Bronchial epithelial cell (primary cell): ENCODE data around the gene UBQLN1. TPM values are rescaled to one million over a fixed set of nuclear protein-coding genes. Genes with fewer than 3 reads are reported as not detected.

Experiments used
- DNase-seq: peaks from one replicate; pipeline ENCODE4 v3.0.0-alpha.2; 2010; ENCODE audit warnings: low read depth
- FAIRE-seq: peaks from 2 replicates; lab custom pipeline; 2011; peaks lifted over from hg19 to GRCh38; lab: Jason Lieb, UNC
- H3K27me3 ChIP-seq: 2 replicates; pipeline ENCODE4 v1.5.1; 2011; ENCODE audit warnings: low read length; ENCODE audit not compliant: control insufficient read depth, insufficient read depth
- H3K36me3 ChIP-seq: 2 replicates; pipeline ENCODE4 v1.5.1; 2011; ENCODE audit warnings: low read length; ENCODE audit not compliant: control insufficient read depth, insufficient read depth
- H3K4me3 ChIP-seq: 2 replicates; pipeline ENCODE4 v1.5.1; 2011; ENCODE audit warnings: mild to moderate bottlenecking, low read depth, low read length, control low read depth
- total RNA-seq: library from RNA; depleted of rRNA; stranded (reverse); fragments of >200 nt; gene quantifications from 2 replicates; pipeline ENCODE4 v1.2.1, GENCODE V29; 2014
- TF ChIP-seq, protein P1 (sequence below): IDR thresholded peaks from 2 replicates; pipeline ENCODE4 v1.5.1; 2011; ENCODE audit warnings: mild to moderate bottlenecking, moderate library complexity, low read length, control low read depth, inconsistent platforms; ENCODE audit not compliant: insufficient read depth, severe bottlenecking

Gene UBQLN1
- total RNA-seq, 1 donor from 2014 or later = 96.4 TPM

DNA sequence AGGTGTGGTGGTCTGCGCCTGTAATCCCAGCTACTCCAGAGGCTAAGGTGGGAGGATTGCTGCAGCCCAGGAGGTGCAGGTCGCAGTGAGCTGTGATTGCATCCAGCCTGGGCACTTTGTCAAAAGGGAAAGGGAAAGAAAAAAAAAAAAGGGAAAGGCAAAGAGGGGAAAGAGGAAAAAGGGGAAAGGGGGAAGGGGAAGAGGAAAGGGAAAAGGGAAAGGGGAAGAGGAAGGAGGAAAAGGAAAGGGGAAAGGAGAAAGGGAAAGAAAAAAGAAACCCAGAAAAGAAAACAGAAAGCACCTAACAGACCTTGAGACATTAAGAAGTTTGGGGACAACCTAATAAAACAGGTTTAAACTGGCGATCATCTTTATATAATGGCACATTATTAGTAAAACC is 44.8 kb downstream of the UBQLN1 start:
- Histone ChIP-seq H3K27me3 (no peaks in the 10 kb centered on the region), H3K4me3 (no peak overlapping the region), H3K36me3 (peaks cover 6% of the 10 kb centered on the region)
- FAIRE-seq = no peak
- no peak for DNase-seq
- TF ChIP-seq, protein P1, sequence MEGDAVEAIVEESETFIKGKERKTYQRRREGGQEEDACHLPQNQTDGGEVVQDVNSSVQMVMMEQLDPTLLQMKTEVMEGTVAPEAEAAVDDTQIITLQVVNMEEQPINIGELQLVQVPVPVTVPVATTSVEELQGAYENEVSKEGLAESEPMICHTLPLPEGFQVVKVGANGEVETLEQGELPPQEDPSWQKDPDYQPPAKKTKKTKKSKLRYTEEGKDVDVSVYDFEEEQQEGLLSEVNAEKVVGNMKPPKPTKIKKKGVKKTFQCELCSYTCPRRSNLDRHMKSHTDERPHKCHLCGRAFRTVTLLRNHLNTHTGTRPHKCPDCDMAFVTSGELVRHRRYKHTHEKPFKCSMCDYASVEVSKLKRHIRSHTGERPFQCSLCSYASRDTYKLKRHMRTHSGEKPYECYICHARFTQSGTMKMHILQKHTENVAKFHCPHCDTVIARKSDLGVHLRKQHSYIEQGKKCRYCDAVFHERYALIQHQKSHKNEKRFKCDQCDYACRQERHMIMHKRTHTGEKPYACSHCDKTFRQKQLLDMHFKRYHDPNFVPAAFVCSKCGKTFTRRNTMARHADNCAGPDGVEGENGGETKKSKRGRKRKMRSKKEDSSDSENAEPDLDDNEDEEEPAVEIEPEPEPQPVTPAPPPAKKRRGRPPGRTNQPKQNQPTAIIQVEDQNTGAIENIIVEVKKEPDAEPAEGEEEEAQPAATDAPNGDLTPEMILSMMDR = no peak

DNA sequence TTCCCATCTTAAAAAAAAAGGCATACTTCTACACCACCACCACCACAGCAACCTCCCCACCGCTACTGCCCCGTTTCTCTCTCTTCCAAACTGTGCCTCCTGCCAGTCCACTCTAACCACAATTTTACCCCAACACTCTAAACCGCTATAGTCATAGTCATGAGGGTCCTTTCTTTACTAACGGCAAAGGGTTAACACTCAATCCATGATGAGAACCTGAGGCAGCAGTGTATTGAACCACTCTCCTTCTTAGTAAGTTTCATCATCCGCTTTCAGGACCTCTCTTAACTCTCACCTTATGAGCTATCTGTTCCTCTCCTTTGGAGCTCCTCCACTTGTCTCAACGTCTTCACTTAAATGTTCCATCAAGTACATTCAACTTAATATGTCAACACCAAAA is 50.8 kb downstream of the UBQLN1 start:
- peak; percentile 77 for FAIRE-seq

DNA sequence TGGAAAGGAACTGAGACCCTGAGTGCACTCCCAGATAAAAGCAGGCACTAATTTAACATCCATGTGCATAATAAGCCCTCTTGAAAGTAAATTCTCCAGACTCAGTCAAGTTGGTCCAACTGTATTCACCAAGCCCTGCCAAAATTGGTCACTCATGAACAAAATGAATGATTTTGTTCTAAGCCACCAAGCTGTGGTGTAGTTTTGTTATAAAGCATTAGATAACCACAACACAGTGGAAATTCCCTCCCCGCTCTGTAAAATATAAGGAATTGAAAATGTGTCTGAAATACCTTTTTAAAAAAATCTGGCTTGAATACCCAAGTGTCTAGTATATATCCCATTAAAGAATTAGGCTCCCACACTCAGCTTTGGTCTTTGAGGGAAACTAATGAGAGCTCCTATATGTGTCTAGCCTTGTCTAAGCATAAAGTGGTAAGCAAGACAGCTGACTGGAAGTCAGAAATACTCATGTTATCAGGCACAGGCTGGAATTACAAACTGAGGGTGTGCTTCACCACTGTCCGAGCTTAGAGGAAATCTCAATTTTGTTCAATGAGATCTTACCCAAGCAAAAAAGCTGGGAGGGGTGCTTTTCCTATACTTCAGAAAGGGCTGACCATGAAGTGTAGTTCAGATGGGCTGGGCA is 51.6 kb downstream of the UBQLN1 start:
- DNase-seq = no peak
- FAIRE-seq = peak; percentile 18
- TF ChIP-seq, protein P1 = no peak
- Histone ChIP-seq H3K36me3 (peaks cover 7% of the 10 kb centered on the region), H3K4me3 (no peak overlapping the region), H3K27me3 (no peaks in the 10 kb centered on the region)

More for the DNA sequence above, 50.8 kb downstream of the UBQLN1 start:
- Histone ChIP-seq H3K27me3 (no peaks in the 10 kb centered on the region), H3K4me3 (no peak overlapping the region), H3K36me3 (peaks cover 9% of the 10 kb centered on the region)
- TF ChIP-seq, protein P1 = no peak
- DNase-seq = no peak

DNA sequence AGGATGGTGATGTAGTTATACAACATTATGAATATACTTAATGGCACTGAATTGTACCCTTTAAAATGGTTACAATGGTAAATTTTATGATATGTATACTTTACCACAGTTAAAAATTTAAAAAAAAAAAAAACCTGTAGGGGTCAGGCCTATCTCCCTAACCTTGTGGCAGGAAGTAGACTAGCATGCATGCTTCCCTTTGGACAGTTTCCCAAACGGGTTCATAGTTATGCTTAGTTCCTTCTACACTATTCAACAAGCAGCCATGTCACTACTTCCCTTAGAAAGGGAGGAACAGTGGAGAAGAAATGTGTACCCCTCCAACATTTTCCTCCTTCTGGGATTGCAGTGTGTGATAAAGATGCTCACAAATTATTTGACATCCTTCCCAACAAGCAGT is 52.3 kb downstream of the UBQLN1 start:
- DNase-seq = no peak
- FAIRE-seq = no peak
- TF ChIP-seq, protein P1 = no peak
- no peak overlapping the region for H3K4me3 ChIP-seq
- peaks cover 10% of the 10 kb centered on the region for H3K36me3 ChIP-seq
- no peaks in the 10 kb centered on the region for H3K27me3 ChIP-seq

DNA sequence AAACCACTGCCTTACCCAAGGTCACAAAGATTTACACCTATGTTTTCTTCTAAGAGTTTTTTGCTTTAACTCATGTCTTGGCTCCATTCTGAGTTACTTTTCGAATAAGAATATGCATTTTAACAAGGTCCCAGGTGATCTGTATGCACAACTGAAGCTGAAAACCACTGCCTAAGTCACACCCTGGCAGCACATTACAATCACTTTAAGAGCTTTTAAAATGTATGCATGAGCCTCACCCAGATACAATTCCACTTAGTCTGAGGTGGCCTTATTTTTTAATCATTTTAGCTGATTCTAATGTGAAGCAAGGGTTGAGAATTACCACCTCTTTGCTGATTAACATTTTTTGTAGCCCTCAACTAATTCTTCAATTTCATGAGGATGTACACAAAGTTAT is 55.3 kb downstream of the UBQLN1 start:
- peaks cover 8% of the 10 kb centered on the region for H3K36me3 ChIP-seq
- no peak for FAIRE-seq
- no peak for DNase-seq

More for the DNA sequence above, 55.3 kb downstream of the UBQLN1 start:
- Histone ChIP-seq H3K27me3 (no peaks in the 10 kb centered on the region), H3K4me3 (no peak overlapping the region)
- TF ChIP-seq, protein P1 = no peak
